ENCODE data around the gene PIK3R4.

The PIK3R4 gene

DNA sequence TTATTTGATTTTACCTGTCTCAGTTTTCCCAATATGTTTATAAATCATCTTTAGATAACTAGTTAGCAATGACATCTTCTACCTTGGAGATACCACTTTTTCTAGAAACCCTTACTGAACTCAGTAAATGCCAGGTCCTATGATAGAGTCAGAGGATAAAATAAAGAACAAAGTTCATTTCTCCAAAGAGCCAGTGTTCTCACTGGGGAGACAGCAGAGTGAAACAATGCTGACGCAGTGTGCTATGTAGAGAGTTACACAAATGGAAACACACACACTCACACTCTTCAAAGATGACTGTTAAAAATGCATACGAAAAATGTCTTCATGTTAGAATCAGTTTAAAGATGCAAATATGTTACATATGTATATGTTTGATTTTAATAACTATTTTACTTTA is 111.3 kb downstream of the PIK3R4 start:
- DNase-seq: no peak
